Large intestine (tissue), 3 donors: Measurements from ENCODE around the gene ATXN7. TPM values are rescaled to one million over a fixed set of nuclear protein-coding genes. Genes with fewer than 3 reads are reported as not detected.

ENCODE experiments used
- DNase-seq, 2 donors: peaks; one replicate each; pipeline versions ENCODE4 v3.0.0 to v3.0.0-alpha.2; 2013
- H3K27ac ChIP-seq: one replicate; pipeline ENCODE4 v1.5.1; 2013; ENCODE audit warnings: low read length
- H3K27me3 ChIP-seq: 2 replicates; pipeline ENCODE4 v1.6.1; 2013; ENCODE audit warnings: low read length; ENCODE audit not compliant: control insufficient read depth, insufficient read depth
- H3K36me3 ChIP-seq: 2 replicates; pipeline ENCODE4 v1.6.1; 2013; ENCODE audit warnings: low read length; ENCODE audit not compliant: control insufficient read depth, insufficient read depth
- H3K4me1 ChIP-seq: one replicate; pipeline ENCODE4 v1.6.1; 2013; ENCODE audit warnings: low read length; ENCODE audit not compliant: control insufficient read depth, insufficient read depth
- H3K4me3 ChIP-seq: one replicate; pipeline ENCODE4 v1.5.1; 2013; ENCODE audit warnings: low read length
- H3K9me3 ChIP-seq: one replicate; pipeline ENCODE4 v1.6.1; 2013; ENCODE audit warnings: mild to moderate bottlenecking, low read depth, low read length, moderate library complexity; ENCODE audit not compliant: control insufficient read depth
- WGBS: methylation state at CpG from one replicate; pipeline ENCODE4 v1.1.5; 2013; ENCODE audit warnings: low lambda C conversion rate; ENCODE audit not compliant: insufficient coverage; 5-methylcytosine and 5-hydroxymethylcytosine counted together
- polyA plus RNA-seq: library from polyadenylated mRNA; unstranded; fragments of 120-200 nt; gene quantifications from one replicate; pipeline ENCODE4 v1.2.1, GENCODE V29; 2013

The ATXN7 gene
- polyA plus RNA-seq, 1 donor = 21.0 TPM

GRCh38 chr3:63877737-63878393, 14.2 kb downstream of the ATXN7 start:
- Histone ChIP-seq H3K27ac (no peak overlapping the region), H3K36me3 (no peaks in the 10 kb centered on the region), H3K4me3 (no peak overlapping the region), H3K9me3 (no peaks in the 10 kb centered on the region), H3K27me3 (no peaks in the 10 kb centered on the region), H3K4me1 (peaks cover 3% of the 10 kb centered on the region)
- no peak for DNase-seq
- 83% methylated on average over 1 of the region's 3 CpGs for WGBS

GRCh38 chr3:63878394-63879060, 14.9 kb downstream of the ATXN7 start:
- Histone ChIP-seq H3K4me3 (no peak overlapping the region), H3K9me3 (no peaks in the 10 kb centered on the region), H3K27me3 (no peaks in the 10 kb centered on the region), H3K4me1 (peaks cover 3% of the 10 kb centered on the region), H3K27ac (no peak overlapping the region), H3K36me3 (no peaks in the 10 kb centered on the region)
- DNase-seq = no peak
- no CpG with 5 or more reads among the region's 2 CpGs for WGBS

- no peaks in the 10 kb centered on the region for H3K9me3 ChIP-seq
- no peak overlapping the region for H3K4me3 ChIP-seq
- H3K27ac ChIP-seq = no peak overlapping the region
- H3K36me3 ChIP-seq = no peaks in the 10 kb centered on the region
- H3K27me3 ChIP-seq = no peaks in the 10 kb centered on the region
- H3K4me1 ChIP-seq = peaks cover 3% of the 10 kb centered on the region
- no CpG with 5 or more reads among the region's 5 CpGs for WGBS
- DNase-seq = no peak
Measured at GRCh38 chr3:63880653-63881052, 17.0 kb downstream of the ATXN7 start.

- H3K4me1 ChIP-seq = no peaks in the 10 kb centered on the region
- WGBS = no CpG with 5 or more reads among the region's 3 CpGs
- H3K27me3 ChIP-seq = no peaks in the 10 kb centered on the region
- no peak for DNase-seq
- H3K27ac ChIP-seq = no peak overlapping the region
- H3K4me3 ChIP-seq = no peak overlapping the region
- H3K9me3 ChIP-seq = no peaks in the 10 kb centered on the region
- H3K36me3 ChIP-seq = no peaks in the 10 kb centered on the region
Measured at GRCh38 chr3:63886858-63887257, 23.2 kb downstream of the ATXN7 start.

GRCh38 chr3:63891518-63891917, 27.9 kb downstream of the ATXN7 start:
- no peak overlapping the region for H3K4me3 ChIP-seq
- H3K36me3 ChIP-seq = no peaks in the 10 kb centered on the region
- 100% methylated on average over 2 of the region's 5 CpGs for WGBS
- no peaks in the 10 kb centered on the region for H3K4me1 ChIP-seq
- no peaks in the 10 kb centered on the region for H3K27me3 ChIP-seq
- no peaks in the 10 kb centered on the region for H3K9me3 ChIP-seq
- no peak for DNase-seq
- no peak overlapping the region for H3K27ac ChIP-seq

- no peak overlapping the region for H3K4me3 ChIP-seq
- H3K9me3 ChIP-seq = no peaks in the 10 kb centered on the region
- no peaks in the 10 kb centered on the region for H3K4me1 ChIP-seq
- H3K27me3 ChIP-seq = no peaks in the 10 kb centered on the region
- no peaks in the 10 kb centered on the region for H3K36me3 ChIP-seq
- WGBS = no CpG with 5 or more reads among the region's 1 CpG
- H3K27ac ChIP-seq = no peak overlapping the region
- no peak for DNase-seq
Measured at GRCh38 chr3:63892773-63893352, 29.2 kb downstream of the ATXN7 start.

- H3K4me3 ChIP-seq = no peak overlapping the region
- H3K36me3 ChIP-seq = peaks cover 16% of the 10 kb centered on the region
- no peaks in the 10 kb centered on the region for H3K27me3 ChIP-seq
- H3K9me3 ChIP-seq = no peaks in the 10 kb centered on the region
- WGBS = no CpG with 5 or more reads among the region's 5 CpGs
- no peaks in the 10 kb centered on the region for H3K4me1 ChIP-seq
- no peak overlapping the region for H3K27ac ChIP-seq
- no peak for DNase-seq
Measured at GRCh38 chr3:63895422-63896189, 31.9 kb downstream of the ATXN7 start.

- no peak overlapping the region for H3K27ac ChIP-seq
- no peak overlapping the region for H3K4me3 ChIP-seq
- H3K36me3 ChIP-seq = peaks cover 19% of the 10 kb centered on the region
- H3K9me3 ChIP-seq = no peaks in the 10 kb centered on the region
- DNase-seq = no peak
- H3K4me1 ChIP-seq = no peaks in the 10 kb centered on the region
- H3K27me3 ChIP-seq = no peaks in the 10 kb centered on the region
- no CpG with 5 or more reads among the region's 1 CpG for WGBS
Measured at GRCh38 chr3:63896332-63897030, 32.8 kb downstream of the ATXN7 start.

- WGBS = 80% methylated on average over 1 of the region's 5 CpGs
- Histone ChIP-seq H3K4me3 (no peak overlapping the region), H3K36me3 (peaks cover 19% of the 10 kb centered on the region), H3K4me1 (no peaks in the 10 kb centered on the region), H3K9me3 (no peaks in the 10 kb centered on the region), H3K27ac (no peak overlapping the region), H3K27me3 (no peaks in the 10 kb centered on the region)
- DNase-seq = no peak
Measured at GRCh38 chr3:63900010-63900409, 36.3 kb downstream of the ATXN7 start.

GRCh38 chr3:63900459-63900858, 36.8 kb downstream of the ATXN7 start:
- no CpG with 5 or more reads among the region's 2 CpGs for WGBS
- H3K36me3 ChIP-seq = peaks cover 19% of the 10 kb centered on the region
- H3K27ac ChIP-seq = no peak overlapping the region
- DNase-seq = no peak
- H3K27me3 ChIP-seq = no peaks in the 10 kb centered on the region
- no peaks in the 10 kb centered on the region for H3K4me1 ChIP-seq
- H3K4me3 ChIP-seq = no peak overlapping the region
- H3K9me3 ChIP-seq = no peaks in the 10 kb centered on the region
